GM21619 (cell line): ENCODE data around the gene RPS23.
"Not testable (repeated sequence)": the region's sequence is repeated elsewhere in the genome, so short reads cannot be mapped to it uniquely, and the experiment has no call there.

Source experiments
- ATAC-seq: cut with Tn5 transposase; IDR thresholded peaks from one replicate; pipeline ENCODE4 v1.9.1; 2021; ENCODE audit not compliant: unreplicated experiment

RPS23 gene

DNA sequence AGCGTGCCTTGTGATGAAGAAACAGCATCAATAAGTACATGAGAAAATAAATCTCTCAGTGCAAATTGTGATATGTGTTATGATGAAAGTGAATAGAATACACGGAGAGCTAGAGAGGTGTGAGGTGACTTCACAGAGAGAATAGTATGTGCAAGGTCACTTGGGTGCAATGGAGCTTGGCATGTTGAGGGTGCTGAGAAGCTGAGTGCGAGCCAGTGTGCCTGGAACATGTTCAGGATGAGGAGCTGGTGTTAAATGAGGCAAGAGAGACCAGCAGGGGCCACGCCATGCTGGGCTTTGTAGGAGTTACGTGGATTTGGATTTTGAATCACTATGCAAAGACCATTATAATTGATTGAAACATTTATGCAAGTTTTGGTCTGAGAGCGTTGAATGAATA, 12.8 kb upstream of the RPS23 start:
- no peak for ATAC-seq

DNA sequence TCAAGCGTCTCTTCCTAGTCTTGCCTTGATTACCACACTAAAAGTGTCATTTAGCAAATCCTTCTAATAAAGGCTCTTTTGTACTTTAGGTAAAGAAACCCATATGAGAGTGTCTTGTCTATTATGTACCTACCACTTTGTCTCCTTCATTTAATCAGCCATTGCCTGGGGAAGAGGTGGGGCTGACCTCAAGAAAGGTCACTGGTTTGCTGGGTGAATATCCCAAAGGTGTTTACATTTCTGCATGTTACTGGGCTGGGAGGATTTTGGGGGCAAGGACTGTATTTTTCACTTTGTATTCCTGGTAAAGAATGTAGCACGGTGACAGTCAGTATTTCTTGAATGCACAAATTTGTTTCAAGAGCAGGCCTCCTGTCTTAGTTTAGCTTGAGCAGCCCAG, 11.9 kb upstream of the RPS23 start:
- ATAC-seq = no peak

DNA sequence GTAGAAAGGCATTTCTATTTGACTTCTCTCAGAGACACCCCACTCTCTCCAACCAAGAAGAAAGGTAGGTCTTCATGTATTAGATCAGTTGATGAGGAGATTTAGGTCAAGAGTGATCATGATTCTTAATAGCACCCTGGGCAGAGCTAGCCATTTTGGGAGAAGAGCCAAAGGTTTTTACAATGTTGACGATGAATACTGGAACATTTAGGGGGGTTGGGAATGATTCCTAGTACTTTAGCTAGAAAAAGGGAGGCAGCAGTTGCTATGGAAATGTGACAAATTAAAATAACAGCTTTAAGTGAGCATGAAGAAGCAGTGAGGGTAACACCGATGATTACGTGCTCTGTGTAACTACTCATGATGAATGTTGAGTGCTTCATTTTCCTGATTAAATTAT, 9.5 kb upstream of the RPS23 start:
- ATAC-seq = no peak

DNA sequence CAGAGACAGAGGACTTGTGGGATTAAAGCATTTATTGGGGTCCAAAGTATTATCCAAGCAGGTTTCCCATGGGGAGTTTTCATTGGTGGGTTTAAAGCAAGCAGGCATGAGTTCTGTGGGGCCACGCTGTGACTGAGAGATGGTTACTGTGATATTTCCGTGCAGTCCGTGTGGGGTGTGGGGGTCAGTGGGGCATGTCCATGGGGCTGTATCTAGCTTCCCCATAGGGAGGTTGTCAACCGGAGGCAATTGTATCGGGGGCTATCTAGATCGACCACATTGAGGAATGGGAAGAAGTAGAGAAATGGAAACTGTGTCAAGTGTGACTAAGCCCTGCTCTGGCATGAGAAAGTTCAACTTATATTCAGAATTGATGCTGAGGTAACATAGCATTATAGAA, 7.1 kb upstream of the RPS23 start:
- no peak for ATAC-seq

DNA sequence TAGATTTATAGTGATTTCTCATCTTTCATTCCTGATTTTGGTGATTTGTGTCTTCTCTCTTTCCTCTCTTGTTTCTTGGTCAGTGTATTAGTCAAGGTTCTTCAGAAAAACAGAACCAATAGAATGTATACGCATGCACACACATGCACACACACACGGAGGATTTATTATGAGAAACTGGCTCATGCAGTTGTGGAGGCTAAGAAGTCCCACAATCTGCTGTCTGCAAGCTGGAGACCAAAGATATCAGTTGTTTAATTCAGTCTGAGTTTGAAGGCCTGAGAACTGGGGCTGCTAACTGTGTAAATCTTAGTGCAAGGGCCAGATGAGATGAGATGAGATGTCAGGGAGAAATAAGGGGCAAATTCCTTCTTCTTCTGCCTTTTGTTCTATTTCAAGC, 5.7 kb upstream of the RPS23 start:
- ATAC-seq = no peak

DNA sequence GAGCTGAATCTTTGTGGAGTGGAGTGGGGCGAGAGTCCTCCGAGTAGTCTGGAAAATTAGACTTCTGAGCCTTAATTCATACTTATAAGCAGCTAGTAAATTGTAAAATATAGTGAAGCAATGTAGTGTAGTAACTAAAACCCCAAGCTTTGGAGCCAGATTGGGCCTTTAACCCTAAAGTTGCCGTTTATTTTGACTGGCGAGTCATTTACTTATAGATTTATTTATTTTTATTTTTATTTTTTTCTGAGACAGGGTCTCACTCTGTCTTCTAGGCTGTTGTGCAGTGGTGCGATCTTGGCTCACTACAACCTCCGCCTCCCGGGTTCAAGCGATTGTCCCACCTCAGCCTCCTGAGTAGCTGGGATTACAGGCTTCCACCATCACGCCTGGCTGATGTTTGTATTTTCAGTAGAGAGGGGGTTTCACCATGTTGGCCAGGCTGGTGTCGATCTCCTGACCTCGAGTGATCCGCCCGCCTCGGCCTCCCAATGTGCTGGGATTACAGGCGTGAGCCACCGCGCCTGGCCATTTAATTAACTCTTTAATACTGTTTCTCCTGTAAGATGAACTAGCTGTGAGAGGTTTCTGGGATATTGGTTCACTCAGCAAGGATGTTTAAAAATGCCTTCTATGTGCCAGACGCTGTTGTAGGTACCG, 687 bp upstream of the RPS23 start:
- no peak for ATAC-seq

DNA sequence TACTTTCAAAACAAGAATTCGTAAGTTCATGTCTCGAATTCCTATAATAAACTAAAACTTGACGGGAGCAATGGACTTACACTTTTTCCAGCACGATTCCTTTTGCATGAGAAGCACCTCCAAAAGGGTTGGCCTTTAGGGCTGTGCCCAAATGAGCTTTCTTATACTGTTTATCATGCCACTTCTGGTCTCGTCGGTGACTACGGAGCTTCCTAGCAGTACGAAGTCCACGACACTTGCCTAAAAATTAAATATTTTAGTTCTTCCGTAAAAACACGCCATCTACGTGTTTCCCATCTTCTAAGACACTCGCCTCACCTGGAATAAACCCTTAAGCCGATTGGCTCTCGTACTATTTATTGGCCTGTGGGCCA, 554 bp downstream of the RPS23 start:
- no peak for ATAC-seq

DNA sequence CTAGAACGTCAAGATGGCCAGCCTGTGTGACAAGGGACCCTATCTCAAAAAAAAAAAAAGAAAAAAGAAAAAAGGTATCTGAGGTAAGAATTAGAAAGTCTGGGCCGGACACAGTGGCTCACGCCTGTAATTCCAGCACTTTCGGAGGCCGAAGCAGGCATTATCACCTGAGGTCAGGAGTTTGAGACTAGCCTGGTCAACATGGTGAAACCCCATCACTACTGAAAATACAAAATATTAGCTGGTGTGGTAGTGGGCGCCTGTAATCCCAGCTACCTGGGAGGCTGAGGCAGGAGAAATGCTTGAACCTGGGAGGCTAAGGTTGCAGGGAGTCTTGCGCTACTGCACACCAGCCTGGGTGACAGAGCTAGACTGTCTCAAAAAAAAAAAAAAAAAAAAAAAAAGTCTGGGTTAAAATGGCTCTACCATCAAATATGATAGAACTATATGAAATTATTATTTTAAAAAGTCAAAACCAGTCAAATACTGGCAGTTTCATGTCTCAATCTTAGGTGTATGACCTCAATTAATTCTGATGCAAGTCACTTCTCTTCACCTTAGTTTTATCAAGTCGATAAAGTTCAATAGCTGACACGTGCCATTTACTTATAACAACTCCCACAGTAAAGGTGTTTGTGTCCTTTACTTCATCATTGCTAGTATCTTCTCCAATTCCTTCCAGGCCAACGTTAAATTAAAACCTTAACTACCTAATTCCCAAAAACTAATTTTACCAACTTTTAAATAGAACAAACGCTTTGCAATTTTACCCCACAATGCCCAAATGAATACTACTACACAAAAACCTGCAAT, 1.1 kb downstream of the RPS23 start:
- ATAC-seq = no peak

DNA sequence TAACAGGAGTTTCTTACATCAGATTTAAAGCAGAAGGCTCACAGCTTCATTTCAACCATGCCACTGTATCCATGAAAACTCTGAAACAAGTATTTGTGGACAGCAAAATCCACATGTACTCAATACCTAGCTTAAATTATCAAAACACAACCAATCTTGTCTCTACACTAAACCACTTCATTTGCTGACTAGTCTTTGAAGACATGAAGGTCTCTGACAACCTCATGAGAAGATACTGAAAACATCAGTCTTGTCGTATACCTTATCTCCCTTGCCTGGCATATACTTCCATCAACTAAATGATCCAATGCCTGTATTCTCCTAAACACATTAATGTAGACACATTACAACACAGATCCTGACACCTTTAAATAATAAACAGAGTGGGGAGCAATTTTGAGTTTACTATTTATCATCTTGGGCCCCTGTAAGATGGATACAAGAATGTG, 2.9 kb downstream of the RPS23 start:
- no peak for ATAC-seq

DNA sequence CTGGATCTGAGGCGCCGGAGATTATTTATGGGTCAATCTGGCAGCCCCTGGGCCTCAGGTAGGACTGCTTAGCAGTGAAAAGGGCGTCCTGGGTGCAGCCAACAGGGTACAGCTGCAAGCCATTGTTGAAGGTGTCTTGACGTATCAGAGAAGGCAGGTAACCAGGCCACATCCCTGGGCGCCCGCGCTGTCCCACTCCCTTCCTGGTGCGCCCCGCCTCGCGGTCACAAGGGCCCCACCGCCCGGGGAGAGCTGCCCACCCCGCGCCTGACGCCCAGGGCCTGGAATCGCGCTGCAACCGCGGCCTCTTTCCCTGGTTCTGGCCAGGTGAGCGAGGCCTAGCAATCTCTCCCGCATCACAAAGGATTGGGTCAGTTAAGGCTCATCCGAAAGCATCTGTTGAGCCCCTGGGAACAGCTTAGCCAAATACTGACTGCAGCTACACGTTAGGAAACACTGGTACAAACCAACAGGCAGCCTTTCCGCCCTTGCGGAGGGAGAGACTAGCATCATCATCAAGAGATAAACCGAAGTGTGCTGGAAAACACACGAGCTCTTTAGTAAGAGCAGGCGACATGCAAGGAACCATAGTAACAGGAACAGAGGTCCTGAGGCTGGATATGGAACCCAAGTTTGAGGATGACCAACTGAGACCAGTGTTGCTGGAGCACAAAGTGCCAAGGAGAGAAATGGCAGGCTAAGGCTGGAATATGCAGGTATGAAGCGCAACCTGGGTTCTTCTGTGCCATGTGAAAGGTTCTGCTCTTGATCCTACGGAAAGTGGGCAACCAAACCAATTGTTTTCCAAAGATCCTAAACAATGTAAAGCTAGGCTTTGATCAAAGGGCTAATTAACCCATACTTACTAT, 3.6 kb downstream of the RPS23 start:
- no peak for ATAC-seq

DNA sequence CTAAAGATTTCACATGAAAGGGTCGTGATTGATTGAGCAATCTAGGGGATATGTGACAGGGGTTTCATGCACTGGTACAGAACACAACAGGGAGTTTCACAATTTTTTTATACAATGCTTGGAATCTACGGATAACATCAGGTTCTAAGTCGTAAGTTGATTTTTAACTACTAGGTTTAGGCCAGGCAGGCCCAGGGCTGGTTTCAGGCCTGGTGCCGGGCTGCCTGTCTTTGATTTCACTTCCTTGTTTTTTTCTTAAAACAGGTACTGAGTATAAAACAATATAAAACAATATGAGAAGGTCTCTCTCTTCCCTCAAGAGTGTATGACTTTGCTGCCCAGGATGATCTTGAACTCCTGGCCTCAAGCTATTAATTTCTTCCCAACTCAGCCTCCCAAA, 4.7 kb downstream of the RPS23 start:
- ATAC-seq = not testable (repeated sequence)

DNA sequence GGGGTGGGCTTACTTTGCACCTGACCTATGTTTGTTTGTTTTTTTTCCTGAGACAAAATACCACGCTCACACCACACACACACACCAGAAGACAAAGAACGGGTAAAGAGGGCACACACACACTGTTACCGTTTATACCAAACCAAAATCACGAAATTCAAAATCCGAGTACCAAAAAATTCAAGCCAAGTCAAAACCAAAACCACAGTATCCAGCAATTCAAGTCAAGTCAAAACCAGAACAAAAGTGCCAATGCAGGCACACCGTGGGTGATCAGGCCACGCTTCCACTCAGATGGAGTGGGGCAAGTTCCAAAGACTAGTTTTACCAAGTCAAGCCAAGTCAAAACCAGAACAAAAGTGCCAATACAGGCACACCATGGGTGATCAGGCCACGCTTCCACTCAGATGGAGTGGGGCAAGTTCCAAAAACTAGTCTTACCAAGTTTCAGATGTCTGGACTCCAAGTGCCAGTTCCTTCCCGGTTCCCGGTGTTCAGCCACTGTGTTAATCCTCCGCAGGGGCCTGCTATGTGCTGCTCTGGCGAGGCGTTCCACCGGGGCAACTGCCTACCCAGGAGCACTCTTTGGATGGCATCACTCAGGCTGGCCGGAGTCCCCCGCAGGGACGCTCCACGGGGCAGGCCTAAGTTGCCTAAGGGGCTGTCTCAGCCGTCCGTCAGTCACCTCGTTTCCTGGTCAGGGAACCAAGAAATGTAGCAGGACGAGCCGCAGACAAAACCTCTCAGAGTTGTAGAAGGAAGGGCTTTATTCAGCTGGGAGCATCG, 5.4 kb downstream of the RPS23 start:
- ATAC-seq = not testable (repeated sequence)

DNA sequence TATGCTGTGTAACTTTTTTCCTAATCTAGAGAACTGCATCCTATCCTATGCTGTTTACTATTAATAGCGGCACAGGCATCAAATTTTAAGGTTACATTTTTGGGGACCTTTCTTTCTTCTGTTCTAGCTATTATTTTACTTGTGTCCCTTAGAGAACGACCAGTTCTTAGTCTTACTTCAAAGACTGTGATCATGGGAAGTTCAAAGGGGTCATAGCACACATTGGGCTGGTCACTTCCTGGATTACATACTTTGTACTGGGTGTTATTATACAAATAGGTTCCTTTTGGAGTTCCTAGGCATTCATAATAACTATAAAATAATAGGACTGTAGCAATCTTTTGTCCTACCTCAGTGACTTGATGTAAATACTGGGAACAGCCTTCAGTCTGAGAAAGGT, 8.8 kb downstream of the RPS23 start:
- ATAC-seq = not testable (repeated sequence)

DNA sequence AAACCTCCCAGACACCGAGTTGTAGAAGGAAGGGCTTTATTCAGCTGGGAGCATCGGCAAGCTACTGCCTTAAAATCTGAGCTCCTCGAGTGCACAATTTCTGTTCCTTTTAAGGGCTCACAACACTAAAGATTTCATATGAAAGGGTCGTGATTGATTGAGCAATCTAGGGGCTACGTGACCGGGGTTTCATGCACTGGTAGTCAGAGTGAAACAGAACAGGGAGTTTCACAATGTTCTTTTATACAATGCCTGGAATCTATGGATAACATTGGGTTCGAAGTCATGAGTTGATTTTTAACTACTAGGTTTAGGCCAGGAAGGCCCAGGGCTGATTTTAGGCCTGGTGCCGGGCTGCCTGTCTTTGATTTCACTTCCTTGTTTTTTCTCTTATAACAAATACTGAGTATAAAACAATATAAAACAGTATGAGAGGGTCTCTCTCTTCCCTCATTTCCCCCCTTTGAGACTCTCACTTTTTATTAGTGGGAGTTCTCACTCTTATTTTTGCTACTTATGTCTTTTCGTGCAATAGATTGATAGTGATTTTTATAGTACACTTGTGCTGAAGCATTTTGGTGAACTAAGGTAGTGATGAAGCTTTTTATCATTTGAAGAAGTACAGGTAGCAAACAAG, 10.7 kb downstream of the RPS23 start:
- ATAC-seq = not testable (repeated sequence)

DNA sequence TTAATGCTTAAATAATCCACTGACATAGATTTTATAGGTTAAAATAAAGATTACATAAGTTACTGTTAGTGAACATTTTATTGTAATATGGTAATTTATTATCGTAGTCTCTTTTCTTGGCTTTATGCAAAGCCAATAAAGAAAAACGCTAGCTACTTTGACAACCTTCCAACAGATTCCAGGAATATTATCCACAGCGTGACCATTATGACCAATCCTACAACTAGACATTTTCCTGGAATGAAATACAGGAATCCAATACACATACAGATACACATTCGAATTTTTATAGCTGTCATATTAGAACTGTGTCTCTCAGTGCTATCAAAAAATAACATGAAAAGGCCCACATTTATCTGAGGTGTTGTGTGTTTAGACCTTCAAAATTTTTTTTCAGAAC, 13.1 kb downstream of the RPS23 start:
- ATAC-seq = no peak

DNA sequence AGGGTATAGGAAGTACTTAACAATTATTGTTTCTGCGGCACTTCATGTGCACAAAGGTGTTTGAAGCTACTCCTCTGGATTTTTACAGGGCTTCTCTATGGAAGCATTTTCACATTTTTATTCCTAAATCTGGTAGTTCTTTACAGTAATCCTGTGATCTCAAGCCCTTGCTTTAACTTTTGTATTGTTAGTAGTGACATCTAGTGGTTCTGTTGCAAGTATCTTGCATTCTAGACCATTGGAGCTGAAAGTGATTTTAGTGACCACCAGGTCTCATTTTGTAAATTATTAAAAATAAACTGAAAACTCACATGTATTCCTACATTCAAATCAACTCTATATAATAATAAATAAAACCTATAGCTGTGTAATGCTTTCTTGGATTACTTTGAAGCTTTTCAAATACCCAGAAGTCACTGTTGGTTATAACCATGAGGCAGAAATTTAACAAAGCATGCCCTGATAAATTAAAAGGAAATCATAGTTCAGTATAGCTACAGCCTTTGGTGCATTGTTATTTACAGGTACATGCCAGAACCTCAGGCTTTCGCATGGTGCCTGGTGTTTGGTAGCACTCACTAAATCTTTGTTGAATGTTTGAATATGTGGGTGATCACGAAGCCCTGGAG, 18.9 kb downstream of the RPS23 start:
- no peak for ATAC-seq

DNA sequence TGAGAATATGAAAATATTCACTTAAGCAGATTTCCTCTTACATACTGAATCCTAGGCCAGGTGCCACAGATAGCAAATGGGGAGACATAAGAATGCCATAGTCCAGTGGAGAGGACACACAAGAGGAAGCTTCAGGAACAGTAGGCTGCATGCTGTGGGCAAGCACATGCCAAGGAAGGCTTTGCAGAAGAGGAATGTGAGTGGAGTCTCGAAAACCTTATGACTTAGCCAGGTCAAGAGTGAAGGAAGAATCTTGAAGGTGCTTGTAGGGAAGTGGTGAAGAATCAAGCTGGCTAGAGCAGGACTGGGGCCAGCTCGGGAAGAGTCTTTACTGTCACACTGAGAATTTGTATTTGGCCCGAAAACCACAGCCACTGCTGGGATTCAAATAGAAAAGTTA, 20.4 kb downstream of the RPS23 start:
- no peak for ATAC-seq

DNA sequence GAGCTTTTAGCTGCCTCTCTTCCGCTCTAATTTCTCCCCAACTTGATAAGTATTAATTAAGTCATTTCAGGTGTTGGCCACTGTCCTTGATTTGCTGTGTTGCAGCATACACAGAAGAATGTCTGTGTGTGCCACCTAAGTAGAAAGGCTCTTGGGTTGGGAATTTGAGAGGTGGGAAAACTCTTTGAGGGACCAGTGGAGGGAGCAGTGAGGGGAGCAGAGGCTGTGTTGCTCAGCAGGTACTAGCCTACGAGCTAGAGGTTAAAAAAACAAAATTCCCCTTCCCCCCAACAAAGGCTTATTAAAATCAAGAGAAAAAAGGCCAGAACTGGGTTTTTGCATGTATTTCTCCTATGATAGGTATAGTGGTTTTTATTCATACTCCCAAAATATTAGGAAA, 20.9 kb downstream of the RPS23 start:
- ATAC-seq = no peak

DNA sequence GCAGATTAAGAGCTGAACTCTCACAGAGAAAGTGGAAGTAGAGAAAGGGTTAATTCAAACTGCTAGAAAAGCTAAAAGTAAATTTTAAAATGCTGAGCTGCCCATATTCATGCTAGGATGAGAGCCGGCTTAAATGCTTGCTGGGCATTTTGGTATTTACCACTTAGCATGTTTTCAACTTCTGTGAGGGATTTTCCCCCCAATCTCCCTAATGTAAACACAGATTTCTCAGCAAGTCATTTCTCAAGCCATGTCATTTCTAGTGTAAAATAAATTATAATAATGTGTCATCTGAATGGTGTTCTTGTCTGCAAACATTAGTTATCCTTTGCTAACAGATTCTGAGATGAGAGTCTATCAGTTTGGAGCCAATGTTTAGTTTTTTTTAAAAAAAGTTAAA, 22.3 kb downstream of the RPS23 start:
- no peak for ATAC-seq

DNA sequence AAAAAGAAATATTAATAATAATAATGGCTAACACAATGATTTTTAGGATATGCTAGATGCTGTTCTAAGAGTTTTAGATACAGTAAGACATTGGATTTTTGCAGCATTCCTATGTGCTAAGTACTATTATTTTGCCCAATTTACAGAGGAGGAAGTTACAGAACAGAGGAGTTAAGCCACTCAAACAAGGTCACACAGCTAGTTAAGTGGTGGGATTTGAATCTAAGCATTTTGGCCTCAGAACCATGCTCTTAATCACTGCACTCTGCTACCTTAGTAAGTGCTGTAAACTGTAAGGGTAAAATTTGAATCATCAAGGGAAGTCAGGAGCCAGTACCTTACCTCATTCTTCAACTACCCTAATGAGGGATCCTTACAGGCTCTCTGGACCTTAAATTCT, 25.4 kb downstream of the RPS23 start:
- no peak for ATAC-seq
